DMS114 treated with DMSO at 0.1 percent for 48 hours (cell line): ENCODE measurements around the gene CDKAL1.
"Not testable (repeated sequence)": the region's sequence is repeated elsewhere in the genome, so short reads cannot be mapped to it uniquely, and the experiment has no call there.

ENCODE experiments used
- DNase-seq: peaks from one replicate; lab custom pipeline; 2025; ENCODE audit not compliant: unreplicated experiment; lab: John Stamatoyannopoulos, UW

CDKAL1 gene

DNA sequence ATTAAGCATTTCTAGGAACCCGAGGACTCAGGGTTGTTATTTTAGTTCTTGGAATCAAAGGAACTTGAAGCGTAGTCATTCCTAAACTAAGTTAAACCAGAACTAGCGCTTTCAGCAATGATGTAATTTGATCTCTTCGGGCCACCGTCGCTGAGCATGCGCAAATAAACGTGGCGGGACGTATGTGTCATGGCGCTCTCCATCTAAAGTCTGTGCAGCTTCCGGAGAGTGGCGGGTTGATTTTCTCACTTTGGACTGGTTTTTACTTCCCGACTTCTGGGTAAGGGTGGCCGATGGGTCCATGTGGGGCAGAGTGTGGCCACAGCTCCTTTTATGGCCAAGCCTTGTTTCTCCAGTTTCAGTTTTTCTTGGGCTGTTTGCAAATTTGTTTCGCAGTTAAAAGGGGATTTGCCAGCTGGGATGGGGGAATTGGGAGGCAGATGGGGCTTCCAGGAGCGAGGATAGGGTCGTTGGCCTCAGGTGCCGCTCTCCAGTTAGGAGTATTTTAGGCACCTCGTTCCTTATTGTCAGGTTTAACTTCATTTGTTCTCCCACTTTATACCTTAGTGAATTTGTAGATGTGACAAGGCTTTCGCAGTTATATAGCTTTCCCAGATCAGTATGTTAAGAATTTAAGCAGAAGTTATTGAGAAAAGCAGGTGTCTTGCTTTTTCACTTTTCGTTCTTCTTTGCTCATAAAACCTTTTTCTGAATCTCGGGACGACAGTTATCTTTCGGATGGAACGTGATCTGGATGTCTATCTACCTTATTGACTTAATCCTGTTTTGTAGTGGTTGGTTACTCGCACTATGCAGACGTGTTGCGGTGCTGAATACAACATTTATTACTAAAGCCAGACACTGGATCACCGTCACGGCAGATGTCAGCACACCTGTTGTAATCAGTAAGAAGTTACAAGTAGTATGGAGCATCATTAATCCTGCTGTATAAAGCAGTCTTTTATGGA lies at the start of gene CDKAL1:
TSS of gene CDKAL1 (plus strand) at position 163 of the 968 bp plus-strand sequence. CDS start 11,894 bp downstream, outside the sequence.
- peak; percentile 94 for DNase-seq

GRCh38 chr6:20486641-20487040 lies 47.6 kb upstream of the CDKAL1 start:
- DNase-seq: no peak

- no peak for DNase-seq
These were observed 46.4 kb upstream of the CDKAL1 start for GRCh38 chr6:20487669-20488375.

- DNase-seq: no peak
These were observed 43.7 kb upstream of the CDKAL1 start for GRCh38 chr6:20490591-20490990.

DNA sequence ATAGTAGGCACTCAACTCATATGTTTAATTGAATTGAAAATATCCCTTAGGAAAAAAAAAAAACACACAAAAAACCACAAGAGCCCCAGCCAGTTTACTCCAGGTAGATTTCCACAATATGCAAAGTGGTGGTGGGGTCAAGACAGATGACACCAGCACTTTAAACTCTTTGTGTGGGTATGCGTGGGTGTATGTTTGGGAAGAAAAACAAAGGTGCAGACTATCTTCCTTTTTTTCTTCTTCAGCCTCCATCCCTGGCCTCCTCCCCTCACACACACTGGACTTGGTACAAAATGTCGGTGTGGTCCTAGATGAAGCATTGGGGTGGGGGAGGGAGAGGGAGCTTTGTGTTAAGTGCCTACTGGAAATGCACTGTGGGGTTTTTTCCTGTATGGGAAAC lies 42.2 kb upstream of the CDKAL1 start:
- DNase-seq: no peak

DNA sequence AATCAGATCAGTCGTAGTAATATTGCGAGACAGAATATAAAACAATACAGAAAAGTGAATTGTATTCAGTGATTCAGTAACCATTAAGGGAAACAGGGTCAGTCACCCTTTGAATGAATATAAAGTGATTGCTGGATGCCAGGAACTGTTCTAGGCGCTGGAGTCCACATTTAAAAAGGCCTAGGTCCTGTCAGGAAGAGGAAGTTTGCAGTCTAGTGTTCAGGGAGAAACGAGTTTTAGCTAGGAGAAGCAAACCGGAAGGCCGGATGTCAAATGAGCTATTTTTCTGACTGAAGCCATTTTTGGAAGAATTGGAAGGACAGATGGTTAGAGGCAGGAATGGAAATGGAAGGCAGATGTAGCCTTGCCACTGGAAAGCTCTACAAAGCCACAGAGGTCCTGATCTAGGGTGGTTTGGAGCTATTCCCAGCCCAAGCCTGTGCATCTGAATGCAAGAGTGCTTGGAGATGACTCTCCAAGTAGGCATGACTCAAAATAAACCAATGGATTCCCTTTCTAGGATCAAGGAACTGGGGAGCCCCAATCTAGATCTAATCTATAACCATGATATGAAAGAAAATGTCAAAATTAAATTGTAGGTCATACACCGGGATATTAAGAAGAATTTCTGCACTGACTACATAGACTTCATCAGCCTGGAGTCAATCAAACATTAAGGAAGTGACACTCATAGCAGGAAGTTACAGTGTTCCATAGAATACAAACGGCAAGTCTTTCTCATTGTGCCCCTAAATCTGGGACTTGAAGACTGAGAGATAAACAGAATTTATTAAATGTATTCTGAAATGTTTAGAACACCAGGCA lies 36.8 kb upstream of the CDKAL1 start:
- no peak for DNase-seq

- no peak for DNase-seq
These were observed 36.2 kb upstream of the CDKAL1 start for GRCh38 chr6:20498041-20498385.

- DNase-seq: no peak
These were observed 25.0 kb upstream of the CDKAL1 start for GRCh38 chr6:20509212-20509611.

GRCh38 chr6:20511852-20512251 lies 22.4 kb upstream of the CDKAL1 start:
- DNase-seq: no peak

- DNase-seq: not testable (repeated sequence)
These were observed 9.0 kb upstream of the CDKAL1 start for GRCh38 chr6:20525208-20525607.

DNA sequence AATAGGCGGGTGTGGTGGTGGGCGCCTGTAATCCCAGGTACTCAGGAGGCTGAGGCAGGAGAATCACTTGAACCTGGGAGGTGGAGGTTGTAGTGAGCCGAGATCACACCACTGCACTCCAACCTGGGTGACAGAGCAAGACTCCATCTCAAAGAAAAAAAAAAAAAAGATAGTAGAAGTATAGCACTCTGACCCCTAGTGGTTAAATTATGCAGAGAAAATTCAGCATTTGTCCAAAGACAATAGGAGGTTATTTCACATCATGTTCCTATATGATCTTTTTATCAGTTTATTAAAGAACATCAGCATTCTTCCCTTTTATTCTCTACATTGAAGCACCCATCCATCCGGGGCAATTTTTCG lies 5.2 kb upstream of the CDKAL1 start:
- DNase-seq: peak; percentile 76

- DNase-seq: no peak
These were observed 1.4 kb upstream of the CDKAL1 start for GRCh38 chr6:20532881-20533280.

GRCh38 chr6:20533746-20534294 lies 437 bp upstream of the CDKAL1 start:
- no peak for DNase-seq

GRCh38 chr6:20538131-20538662 lies 3.9 kb downstream of the CDKAL1 start:
- no peak for DNase-seq

- no peak for DNase-seq
These were observed 4.7 kb downstream of the CDKAL1 start for GRCh38 chr6:20538907-20539306.

DNA sequence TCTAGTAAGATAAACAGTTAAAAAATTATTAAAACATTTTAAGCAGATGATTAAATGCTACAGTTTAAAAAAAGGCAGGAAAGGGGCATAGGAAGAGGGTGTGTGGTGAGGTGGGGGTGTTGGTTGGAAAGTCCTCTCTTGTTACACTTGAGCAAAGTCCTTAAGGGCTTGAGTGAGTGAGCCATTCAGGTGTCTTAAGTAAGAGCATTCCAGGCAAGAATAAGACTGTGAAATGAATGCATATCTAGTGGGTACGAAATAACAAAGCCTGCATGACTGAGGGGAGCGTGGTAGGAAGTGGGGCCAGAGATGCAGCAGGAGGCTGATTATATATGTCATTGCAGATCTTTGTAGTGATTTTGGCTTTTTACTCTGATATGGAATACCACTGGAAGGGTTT lies 5.1 kb downstream of the CDKAL1 start:
- no peak for DNase-seq

DNA sequence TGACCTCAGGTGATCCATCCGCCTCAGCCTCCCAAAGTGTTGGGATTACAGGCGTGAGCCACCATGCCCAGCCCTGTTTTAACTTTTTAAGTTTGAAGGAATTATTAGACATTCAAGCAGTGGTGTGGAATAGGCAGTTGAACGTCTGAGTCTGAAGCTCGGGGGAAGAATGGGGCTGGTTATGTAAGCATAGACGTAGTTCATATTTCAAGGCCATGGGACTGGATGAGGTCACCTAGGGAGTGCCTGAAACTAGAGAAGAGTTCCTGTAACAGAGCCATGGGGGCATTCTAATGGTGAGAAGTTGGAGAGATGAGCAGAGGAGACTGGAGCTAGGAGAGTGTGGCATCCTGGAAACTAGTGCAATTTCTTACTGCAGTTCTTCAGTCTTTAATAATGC lies 6.4 kb downstream of the CDKAL1 start:
- no peak for DNase-seq

DNA sequence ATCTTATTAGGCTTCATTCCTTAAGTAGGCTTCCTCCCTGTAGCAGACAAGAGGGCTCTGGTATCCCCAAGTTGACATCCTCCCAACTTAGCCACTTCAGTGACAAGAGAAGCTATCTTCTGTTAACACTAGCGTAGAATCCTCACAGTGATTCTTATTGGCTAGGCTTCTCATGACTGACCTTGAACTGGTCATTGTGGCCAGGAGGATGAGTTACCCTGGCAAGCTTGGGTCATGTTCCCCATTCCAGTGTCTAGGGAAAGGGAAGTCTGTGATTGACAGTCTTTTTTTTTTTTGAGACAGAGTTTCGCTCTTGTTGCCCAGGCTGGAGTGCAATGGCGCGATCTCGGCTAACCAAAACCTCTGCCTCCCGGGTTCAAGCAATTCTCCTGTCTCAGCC lies 7.1 kb downstream of the CDKAL1 start:
- DNase-seq: no peak

DNA sequence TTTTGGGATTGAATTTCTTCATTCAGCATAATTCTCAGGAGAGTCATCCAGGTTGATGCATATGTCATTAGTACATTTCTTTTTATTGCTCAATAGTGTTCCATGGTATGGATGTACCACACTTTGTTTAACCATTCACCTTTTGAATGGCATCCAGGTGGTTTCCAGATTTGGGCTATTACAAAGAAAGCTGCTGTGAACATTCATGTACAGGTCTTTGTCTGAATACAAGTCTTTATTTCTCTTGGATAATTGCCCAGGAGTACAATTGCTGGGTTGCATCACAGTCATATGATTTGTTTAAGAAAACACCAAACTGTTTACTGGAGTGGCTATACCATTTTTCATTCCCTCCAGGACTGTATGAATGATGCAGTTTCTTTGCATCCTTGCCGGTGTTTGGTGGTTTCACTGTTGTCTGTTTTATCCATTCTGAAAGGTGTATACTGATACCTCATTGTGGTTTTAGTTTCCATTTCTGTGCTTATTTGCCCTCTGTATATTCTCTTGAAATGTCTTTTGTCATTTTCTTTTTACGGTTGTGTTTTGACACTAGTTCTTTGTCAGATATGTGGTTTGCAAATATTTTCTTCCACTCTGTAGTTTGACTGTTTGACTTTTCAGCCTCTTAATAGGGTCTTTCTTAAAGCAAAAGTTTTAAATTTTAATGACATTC lies 8.8 kb downstream of the CDKAL1 start:
- DNase-seq: no peak

GRCh38 chr6:20548264-20548663 lies 14.0 kb downstream of the CDKAL1 start:
- DNase-seq: no peak
